ENCODE measurements around the gene NIPAL3.

GRCh38 chr1:24406788-24407187 is 8.8 kb upstream of the NIPAL3 start:
- TF ChIP-seq POLR2A (IDR thresholded peaks at IDR 0.05; ENCODE audit: low read depth, low read length) (no peak), POLR2AphosphoS5 (IDR thresholded peaks at IDR 0.05; ENCODE audit: insufficient read depth, low read depth, low read length) (no peak), MAX (IDR thresholded peaks at IDR 0.05; ENCODE audit: insufficient read depth, insufficient read length) (no peak), EZH2 (IDR thresholded peaks at IDR 0.05; ENCODE audit: borderline replicate concordance, low read depth, low read length, severe bottlenecking) (no peak), FOS (IDR thresholded peaks at IDR 0.05; ENCODE audit: borderline replicate concordance, insufficient read depth, low read length) (no peak), GATA2 (IDR thresholded peaks at IDR 0.05; ENCODE audit: insufficient read depth, insufficient read length, low read depth, low read length) (no peak), JUN (IDR thresholded peaks at IDR 0.05; ENCODE audit: borderline replicate concordance, insufficient read depth, insufficient read length, low read depth) (no peak)
- TF ChIP-seq, protein P1, sequence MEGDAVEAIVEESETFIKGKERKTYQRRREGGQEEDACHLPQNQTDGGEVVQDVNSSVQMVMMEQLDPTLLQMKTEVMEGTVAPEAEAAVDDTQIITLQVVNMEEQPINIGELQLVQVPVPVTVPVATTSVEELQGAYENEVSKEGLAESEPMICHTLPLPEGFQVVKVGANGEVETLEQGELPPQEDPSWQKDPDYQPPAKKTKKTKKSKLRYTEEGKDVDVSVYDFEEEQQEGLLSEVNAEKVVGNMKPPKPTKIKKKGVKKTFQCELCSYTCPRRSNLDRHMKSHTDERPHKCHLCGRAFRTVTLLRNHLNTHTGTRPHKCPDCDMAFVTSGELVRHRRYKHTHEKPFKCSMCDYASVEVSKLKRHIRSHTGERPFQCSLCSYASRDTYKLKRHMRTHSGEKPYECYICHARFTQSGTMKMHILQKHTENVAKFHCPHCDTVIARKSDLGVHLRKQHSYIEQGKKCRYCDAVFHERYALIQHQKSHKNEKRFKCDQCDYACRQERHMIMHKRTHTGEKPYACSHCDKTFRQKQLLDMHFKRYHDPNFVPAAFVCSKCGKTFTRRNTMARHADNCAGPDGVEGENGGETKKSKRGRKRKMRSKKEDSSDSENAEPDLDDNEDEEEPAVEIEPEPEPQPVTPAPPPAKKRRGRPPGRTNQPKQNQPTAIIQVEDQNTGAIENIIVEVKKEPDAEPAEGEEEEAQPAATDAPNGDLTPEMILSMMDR (IDR thresholded peaks at IDR 0.05; ENCODE audit: extremely low read depth in 1 of 2, insufficient read depth in 1 of 2, low read depth in 1 of 2, low read length in 2 of 2), result no peak
